Central memory CD4-positive, alpha-beta T cell (primary cell): ENCODE measurements around the gene ING1.
"Not testable (repeated sequence)": the region's sequence is repeated elsewhere in the genome, so short reads cannot be mapped to it uniquely, and the experiment has no call there.

Experiments used
- DNase-seq: peaks from one replicate; pipeline ENCODE4 v3.0.0; 2022

The ING1 gene

DNA sequence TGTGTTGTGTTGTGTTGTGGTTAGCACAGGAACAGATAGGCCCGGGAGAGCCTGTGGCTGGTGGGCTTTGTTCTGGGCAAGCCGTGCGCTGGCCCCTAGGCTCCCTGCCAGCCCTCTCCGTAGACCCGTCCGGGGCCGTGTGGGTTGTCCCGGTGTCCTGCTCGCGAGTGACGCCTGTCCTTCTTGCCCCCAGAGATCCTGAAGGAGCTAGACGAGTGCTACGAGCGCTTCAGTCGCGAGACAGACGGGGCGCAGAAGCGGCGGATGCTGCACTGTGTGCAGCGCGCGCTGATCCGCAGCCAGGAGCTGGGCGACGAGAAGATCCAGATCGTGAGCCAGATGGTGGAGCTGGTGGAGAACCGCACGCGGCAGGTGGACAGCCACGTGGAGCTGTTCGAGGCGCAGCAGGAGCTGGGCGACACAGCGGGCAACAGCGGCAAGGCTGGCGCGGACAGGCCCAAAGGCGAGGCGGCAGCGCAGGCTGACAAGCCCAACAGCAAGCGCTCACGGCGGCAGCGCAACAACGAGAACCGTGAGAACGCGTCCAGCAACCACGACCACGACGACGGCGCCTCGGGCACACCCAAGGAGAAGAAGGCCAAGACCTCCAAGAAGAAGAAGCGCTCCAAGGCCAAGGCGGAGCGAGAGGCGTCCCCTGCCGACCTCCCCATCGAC is 5.7 kb downstream of the ING1 start:
- no peak for DNase-seq

DNA sequence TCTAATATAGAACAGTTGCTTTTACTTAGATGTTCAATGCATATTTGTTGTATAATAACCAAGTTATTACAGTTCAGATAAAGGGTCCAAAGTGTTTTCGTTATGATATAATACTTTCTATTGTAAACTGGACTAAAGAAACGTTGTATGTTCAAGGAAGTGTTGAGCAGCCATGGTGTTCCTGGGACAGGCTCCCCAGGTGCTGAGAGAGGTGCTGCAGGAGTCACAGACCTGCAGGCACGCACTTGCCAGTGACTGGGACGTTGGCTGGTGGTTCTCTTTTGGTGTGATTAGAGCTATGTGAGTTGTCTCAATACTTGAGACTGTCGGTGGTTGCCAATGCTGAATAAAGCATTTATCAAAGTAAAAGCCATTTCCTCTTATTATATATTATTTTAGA is 9.5 kb downstream of the ING1 start:
- DNase-seq, result no peak

DNA sequence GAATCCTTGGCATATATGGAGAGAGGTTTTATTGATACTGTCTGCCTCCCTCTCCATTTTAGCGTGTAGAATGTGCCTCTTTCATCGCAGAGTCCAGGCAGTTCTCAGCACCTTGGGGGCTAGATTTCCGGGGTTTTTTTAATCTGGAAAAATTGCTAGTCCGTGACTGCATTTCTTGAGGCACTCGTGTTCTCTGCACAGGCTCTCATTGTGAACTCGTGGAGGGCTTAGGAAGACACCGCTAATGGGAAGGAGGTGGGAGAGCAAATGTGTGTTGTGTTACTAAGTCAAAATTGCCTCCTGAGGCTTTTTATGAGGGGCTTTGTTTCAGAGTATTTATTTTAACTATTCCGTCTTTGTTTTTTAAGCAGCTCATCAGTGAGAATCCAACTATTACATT is 10.1 kb downstream of the ING1 start:
- DNase-seq, result no peak

DNA sequence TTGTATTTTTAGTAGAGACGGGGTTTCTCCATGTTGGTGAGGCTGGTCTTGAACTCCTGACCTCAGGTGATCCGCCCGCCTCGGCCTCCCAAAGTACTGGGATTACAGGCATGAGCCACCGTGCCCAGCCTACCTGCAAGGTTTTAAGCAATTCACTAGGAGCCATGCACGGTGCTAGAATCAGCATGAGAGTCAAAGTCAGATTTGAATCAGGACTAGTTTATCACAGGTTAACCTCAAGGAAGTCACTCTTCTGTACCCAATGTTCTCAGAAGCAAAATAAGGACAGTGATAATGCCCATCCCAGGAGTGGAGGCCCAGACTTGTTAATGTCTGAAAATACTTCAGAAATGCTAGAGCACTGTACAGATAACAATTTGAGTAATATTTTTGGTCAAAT is 12.7 kb downstream of the ING1 start:
- DNase-seq, result not testable (repeated sequence)

DNA sequence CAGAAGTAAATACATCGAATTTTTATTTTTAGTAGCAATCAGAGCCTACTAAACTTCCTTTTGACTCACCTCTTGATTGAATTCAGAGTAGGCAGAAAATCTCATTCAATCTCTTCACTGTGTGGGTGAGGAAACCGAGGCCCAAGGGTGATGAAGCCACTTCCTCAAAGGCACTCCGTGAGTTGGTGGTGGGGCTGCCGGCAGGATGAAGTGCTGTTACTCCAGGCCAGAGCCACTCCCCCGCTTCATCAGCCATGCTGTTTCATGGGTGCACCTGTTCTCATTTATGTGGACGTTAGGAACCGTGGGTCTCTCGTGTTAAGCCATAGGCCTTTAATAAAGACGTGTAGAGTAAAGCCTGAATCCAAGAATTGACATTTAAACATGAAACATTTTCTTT is 13.2 kb downstream of the ING1 start:
- peak; percentile 43 for DNase-seq

DNA sequence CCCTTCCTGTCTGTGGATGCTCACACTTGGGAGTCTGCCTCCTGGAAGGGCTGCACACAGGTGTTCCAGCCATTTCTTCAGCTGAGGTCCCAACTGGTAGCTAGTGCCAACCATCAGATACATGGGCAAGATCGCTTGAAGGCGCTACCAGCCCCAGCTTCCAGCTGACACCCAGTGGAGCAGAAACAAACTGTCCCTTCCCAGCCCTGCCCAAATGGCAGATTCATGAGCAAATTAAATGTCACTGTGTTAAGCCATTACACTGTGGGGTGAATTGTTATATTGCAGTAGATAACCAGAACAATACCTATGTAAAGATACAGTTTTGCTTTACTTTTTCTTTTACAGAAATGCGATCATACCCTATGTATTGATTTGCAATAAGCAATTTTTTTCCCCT is 17.6 kb downstream of the ING1 start:
- no peak for DNase-seq

DNA sequence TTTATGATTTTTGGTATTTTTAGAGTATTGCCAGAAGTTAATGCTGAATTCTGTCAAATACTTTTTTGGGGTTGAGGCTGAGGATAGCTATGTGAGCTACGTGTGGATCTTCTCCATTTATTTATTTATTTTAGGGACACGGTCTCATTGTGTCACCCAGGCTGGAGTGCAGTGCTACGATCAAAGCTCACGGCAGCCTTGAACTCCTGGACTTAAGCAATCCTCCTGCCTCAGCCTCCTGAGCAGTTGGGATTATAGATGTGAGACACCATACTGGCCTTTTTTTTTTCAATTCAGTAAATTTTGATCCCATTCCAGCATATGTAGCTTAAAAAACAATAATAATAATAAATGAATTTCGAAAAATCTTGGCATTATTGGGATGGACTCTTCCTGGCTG is 21.1 kb downstream of the ING1 start:
- no peak for DNase-seq

DNA sequence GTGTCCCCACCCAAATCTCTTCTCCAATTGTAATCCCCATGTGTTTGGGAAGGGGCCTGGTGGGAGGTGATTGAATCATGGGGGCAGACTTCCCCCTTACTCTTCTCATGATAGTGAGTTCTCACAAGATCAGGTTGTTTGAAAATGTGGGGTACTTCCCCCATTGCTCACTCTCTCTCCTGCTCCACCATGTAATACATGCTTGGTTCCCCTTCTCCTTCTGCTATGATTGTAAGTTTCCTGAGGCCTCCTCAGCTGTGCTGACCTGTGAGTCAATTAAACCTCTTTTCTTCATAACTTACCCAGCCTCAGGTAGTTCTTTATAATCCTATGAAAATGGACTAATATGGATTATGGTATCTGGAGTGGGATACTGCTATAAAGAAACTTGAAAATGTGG is 24.1 kb downstream of the ING1 start:
- no peak for DNase-seq

DNA sequence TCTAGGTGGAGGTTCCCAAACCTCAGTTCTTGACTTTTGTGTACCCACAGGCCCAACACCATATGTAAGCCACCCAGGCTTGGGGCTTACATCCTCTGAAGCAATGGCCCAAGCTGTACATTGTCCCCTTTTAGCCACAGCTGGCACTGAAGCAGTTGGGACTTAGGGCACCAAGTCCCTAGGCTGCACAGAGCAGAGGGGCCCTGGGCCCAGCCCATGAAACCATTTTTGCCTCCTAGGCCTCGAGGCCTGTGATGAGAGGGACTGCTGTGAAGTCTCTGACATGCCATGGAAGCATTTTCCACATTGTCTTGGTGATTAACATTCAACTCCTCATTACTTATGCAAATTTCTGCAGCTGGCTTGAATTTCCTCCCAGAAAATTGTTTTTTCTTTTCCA is 30.2 kb downstream of the ING1 start:
- DNase-seq, result no peak

DNA sequence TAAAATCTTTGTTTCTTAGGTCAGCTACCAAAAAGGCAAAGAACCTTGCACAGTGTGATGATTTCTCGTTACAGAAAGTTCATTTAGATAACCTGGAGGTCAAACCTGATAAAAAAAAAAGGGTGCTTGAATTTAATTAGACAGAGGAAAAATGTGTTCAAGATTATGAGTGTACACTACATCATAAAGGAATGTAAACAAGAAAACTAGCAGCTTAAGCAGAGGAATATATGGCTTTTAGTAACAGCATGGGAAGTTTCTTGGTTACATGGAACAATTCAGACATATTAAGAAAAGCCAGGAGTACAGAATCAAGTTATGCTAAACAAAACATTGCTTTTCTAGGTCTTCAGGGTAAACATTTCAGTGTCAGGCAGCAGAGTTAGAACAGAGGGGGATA is 32.9 kb downstream of the ING1 start:
- DNase-seq, result no peak

DNA sequence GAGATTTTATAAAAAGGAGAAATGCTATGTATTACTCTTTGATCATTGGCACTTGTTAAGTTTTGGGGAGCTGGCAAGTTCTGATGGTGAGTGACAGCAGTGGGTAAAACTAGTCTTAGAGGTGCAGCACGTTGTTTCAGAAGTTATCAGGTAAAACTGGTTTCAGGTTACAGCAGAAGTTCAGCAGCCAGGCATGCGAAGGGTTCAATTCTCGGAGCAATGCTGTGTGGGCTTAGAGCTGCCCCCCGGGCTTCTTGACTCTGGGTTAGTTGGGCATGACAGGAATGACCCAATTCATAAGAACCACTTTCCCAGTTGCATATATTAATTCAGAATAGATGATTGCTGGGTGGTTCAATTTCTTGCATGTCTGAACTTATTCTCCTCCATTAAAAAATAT is 34.8 kb downstream of the ING1 start:
- no peak for DNase-seq

DNA sequence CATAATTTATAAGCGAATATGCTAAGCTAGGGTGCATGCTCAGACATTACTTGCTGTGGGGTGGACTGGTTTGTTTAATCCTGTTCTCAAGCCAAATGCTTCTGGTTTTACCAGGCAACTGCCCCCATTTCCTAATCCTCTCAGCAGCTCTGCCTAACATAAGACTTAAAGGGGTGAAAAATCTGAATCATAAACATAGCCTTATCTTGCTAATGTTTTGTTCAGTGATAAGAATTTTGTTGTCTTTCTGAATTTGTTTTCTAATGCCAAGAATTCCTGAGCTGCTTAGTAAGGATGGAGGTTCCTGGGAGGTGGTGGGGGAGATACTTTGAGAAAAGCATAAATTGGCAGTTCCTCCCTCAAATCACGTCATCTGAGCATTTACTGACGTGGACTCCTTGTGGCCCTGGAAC is 42.7 kb downstream of the ING1 start:
- DNase-seq, result no peak

DNA sequence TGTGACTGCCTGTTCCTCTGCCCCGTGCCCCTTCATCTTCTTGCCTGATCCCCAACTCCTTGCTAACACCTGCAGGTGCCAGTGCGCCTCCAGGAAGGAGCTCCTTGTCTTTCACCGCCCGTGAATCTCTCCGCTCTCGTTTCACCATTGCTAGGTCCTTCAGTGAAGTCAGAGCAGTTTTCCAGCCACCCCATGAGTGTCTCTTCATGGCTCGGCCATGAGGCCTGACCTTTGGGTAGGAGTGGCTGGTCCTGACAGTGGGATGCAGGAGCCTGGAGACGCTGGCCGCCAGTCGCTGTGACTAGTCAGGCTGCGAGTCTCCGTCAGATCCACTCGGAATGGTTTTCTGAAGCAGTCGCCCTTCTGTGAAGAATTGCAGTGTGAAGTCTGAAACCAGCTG is 43.8 kb downstream of the ING1 start:
- no peak for DNase-seq

DNA sequence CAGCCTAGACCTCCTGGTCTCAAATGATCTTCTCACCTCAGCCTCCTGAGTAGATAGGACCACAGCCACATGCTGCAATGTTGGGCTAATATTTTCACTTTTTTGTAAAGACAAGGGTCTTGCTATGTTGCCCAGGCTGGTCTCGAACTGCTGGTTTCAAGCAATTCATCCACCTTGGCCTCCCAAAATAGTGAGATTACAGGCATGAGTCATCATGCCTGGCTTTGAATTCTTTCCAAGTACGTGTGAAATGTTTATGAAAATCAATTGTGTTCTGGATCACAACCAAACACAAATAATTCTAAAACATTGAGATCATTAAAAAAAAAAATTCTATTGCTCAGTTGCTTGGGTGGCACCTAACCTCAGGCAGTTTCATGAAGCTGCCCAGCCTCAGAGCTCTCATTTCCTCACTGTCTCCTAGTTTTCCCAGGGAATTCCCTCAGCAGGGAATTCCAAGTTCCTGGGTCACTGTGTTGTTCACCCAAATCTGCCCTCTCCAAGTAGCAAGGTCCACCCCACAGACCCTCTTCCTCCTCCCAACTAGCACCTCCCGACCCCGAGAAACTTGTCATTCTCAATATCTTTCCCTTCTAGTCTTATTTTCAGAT is 44.8 kb downstream of the ING1 start:
- DNase-seq, result no peak

DNA sequence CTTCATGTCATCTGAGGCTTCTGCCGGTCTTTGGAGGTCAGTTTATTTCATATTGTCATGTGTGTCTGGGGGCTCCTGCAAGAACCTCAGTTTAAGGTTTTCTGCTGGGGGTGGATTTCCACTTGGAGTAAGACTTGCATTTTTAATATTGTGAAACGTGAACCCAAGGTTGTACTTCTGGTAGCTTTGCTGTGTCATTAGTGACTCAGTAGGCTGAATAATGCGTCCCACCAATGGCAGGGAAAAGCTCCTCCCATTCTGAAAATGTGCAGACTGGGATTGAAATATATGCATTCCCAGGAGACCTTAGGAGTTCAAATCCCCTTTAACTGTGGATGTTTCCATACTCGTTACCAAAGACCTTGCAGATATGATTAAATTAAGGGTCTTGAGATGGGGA is 46.2 kb downstream of the ING1 start:
- DNase-seq, result no peak

DNA sequence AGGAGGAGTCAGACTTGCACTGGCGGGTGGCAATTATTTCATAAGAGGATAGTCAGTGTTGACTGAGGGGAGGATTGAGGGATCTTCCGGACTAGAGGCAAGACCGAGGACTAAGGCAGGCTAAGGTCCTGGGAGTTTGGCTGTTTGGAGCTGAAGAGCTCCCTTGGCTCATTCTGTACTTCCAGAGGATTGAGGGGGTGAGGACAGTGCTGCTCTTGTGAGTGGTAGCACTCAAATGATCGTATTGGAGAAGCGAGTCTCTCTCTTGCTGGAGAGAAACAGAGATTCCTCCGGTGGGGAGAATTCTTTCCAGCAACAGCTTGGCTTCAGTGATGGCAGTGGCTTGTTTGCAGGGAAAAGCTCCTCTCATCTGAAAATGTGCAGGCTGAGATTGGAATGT is 47.1 kb downstream of the ING1 start:
- DNase-seq, result no peak

DNA sequence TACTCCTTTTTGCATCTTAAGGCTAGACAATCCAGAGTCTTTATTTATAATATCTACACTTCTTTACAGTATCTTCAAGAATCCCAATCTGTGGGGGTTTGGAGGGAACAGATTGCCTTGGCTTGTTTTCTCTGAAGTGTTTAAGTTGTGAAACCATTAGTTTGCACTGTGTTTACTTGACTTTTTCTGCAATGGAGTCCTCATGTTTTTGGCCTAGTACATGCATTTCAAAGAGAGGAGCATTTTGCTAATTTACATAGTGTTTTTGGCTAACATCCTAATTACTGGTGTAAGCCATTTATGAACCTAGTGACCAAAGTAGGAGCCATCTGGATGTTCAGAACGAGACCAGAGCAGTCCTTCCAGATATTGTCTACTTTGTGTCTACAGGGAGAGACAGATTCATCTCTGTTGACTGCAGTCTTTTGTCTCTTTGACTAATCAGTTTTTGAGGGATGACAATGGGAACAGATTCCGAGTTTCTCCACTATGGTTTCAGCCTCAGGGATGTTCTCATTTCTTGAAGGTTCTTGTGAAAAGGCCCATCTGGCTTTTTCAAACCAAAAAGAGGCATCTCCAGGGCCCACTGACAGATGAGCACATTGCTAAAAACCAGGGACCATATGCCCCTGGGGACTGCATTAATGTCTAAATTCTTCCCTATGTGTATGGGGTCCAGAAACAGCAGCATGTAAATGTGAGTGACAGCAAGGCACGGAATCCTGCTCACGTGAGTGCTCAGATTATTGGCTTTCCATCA is 53.4 kb downstream of the ING1 start:
- DNase-seq, result no peak

DNA sequence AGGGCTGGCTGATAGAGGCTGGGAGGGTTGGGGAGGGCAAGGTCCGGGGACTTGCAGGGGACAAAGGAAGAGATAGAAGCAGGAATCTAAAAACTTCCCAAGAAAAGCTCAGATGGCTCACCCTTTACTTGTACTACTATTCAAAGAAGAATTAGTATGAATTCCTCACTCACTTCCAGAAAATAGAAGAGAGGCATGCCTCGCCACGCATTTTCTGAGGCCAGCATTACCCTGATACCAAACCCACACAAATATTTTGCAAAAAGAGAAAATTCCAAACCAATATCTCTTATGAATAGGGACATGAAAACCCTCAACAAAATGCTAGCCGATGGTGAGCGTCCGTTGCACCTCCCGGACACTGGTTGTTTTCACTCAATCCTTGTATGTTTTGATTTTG is 54.0 kb downstream of the ING1 start:
- no peak for DNase-seq

DNA sequence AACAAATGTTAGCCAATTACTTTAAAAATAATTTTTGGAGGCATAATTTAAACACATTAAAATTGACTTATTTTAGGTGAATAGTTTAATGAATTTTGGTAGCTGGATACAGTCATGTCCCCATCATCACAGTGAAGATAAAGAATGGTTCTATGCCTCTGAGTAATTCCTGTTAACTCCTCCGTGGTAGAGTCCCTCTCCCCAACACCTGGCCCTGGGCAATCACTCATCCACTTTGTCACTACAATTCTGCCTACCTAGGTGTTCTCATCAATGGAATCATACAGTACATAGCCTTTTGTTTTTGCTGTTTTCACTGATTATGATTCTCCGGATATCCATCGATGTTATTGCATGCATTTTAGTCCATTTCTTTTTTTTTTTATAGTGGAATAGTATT is 55.6 kb downstream of the ING1 start:
- DNase-seq, result no peak

DNA sequence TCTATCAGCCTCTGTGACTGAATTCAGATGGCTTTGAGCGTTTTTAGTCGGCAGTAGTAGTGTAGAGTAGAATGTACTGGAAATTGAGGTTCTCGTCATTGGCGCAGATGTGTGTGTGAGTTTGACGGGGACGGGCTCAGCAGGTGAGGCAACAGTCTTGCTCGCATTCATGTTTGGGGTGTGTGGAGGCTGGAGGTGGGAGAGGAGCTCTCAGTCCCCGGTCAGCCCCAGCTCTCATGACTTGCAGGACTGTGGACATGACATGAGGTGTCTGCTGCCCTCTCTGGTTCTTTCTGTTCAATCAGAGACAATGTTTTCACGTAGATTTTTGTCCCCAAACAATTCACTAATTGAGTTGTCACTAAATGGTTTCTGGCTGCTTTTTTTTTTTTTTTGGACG is 57.2 kb downstream of the ING1 start:
- no peak for DNase-seq

DNA sequence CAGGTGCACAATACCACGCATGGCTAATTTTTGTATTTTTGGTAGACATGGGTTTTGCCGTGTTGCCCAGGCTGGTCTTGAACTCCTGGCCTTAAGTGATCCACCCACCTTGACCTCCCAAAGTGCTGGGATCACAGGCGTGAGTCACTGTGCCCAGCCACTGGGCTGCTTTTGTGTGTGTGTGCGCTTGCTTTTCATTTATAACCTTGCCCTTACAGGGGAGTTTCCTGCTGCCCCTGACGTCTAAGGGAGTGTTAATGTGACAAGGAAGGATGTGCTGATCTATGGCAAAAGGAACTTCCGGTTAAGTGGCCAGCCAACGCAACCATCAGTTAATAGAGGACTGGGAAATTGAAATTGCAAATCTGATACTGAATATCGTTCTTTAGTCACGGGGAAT is 57.7 kb downstream of the ING1 start:
- no peak for DNase-seq

DNA sequence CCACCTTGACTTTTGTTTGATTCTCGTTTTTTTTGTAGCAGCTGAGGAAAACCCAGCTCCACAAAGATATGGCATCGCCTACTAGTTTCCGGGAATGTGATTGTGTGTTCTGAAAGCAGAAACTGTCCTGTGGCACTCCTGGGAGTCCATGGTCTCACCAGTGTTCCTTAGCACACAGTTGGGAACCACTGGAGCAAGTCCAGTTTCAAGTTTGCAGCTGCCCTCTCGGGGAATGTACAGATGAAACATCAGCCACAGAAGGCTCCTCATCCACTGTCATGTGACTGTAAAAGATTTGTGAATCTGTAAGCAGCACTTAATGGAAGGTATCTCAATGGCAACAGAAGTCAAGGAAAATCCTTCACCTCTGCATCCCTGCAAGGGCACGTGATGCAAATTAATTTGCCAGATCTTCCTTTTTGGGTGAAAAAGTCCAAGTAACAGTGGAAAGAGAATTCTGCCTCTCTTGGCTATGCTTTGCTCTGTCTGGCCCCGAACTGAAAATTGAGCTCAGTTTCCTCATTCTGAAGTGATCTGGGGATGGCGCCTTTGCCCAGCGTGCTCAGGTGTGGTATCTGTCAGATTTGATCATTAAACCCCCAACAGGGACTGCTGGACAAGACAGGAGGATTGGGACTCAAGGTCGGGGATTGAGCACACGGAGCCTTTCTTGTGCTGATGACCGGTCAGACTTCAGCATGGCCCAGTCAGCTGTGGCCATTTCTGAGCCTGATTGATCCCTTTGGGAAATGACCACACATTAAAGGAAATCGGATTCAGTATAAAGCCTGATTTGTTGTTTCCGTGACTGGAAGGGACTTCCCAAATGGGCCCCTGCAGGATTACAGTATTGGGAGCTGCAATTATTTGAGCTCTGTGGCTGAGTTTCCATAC is 58.8 kb downstream of the ING1 start:
- no peak for DNase-seq
